HG03469 (cell line): ENCODE data around the gene BMP8B.
A peak's percentile ranks its signal among the peaks of the same experiment; 100 is the strongest.
"Not testable (repeated sequence)": the region's sequence is repeated elsewhere in the genome, so short reads cannot be mapped to it uniquely, and the experiment has no call there.

ENCODE experiments used
- ATAC-seq: cut with Tn5 transposase; IDR thresholded peaks from one replicate; pipeline ENCODE4 v1.9.1; 2021; ENCODE audit warnings: mild to moderate bottlenecking, moderate library complexity, moderate number of reproducible peaks; ENCODE audit not compliant: unreplicated experiment

The BMP8B gene, protein sequence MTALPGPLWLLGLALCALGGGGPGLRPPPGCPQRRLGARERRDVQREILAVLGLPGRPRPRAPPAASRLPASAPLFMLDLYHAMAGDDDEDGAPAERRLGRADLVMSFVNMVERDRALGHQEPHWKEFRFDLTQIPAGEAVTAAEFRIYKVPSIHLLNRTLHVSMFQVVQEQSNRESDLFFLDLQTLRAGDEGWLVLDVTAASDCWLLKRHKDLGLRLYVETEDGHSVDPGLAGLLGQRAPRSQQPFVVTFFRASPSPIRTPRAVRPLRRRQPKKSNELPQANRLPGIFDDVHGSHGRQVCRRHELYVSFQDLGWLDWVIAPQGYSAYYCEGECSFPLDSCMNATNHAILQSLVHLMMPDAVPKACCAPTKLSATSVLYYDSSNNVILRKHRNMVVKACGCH

DNA sequence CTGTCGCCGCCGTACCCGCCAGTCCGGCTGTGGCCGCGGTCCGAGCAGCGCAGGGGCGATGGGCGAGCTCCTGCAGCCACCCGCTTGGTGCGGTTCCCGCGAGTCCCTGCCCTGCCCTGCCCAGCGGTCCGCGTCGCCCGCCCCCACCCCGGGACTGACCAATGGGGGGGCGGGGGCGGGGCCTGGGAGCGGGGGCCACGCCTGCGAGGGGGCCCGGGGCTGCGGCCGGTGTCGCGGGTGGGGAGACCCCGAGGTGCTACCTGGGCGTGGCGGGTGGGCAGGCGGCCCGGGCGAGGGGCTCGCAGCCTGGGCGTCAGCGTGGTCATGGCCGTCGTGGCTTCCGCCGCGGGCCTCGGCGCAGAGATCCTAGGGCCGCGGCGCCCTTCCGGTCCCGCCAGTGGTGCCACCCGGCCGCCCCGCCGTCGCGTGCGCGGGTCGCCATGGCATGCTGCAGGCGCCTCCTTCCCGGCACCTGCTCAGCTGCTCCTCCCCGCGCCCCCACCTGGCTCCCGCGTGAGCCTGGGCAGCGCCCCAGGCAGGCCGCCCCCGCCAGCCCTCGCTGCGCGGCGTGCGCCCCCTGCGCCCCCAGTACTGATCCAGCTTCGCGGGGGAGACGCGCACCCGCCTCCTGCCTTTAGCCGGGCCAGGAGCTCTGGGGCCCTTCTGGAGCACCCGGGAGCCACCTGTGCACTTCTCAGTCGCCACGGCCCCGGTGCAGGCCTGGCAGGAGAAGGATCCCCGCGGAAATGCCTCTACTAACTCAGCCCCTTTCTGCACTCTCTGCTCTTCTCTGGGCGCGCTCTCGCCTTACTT is at the start of gene BMP8B:
Gene BMP8B, minus strand, starts transcription at position 108 of the 813 bp plus-strand sequence. CDS start 380 bp downstream, outside the sequence.
- ATAC-seq: no peak

DNA sequence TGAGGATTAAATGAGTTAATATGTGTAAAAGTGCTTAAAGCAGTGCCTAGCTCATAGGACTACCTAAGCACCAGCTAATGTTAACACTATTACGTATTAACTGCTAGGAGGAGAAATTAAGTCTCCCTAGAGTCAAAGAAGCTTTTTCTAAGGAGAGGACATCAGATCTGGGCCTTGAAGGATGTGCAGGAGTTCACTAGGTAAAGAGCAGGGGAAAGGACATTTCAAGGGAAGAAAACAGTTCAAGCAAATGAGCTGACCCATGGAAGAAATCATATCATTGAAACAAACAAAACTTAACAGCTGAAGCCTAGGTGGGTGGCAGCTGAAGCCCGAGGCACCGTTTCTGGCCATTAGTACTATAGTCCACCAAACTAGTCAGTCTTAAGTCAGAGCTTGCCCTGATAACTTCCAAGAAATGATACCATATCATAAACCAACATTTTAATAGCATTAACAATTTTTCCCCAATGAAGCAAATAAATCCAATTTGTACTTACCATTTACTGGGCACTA is 48.0 kb upstream of the BMP8B start:
- no peak for ATAC-seq

DNA sequence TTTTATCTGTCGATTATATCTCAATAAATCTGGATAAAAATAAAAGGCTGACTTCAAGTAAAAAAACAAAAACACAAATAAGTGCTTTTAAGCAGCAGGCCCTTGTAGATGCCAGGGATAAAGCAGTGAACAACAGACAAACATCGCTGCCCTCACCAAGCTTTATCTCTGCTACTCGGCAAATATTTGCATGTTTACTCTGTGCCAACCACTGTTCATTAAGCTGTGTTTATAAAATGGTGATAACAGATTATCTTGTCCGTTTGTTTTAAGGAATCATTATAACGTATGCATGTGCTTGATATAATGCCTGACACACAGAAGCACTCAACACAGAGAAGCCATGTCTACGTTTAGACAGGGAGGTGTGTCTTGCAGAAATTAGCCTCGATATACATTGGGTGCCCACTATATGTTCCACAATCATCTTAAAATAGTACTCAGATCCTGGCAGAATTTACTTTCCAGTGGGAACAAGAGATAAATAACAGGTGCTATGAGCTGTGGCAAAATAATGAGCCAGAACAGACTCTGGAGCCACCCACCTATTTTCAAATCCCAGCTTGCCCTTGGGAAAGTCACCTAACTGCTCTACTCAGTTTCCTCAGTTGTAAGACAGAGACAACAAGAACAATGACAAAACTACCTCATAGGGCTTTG is 47.4 kb upstream of the BMP8B start:
- ATAC-seq: no peak

DNA sequence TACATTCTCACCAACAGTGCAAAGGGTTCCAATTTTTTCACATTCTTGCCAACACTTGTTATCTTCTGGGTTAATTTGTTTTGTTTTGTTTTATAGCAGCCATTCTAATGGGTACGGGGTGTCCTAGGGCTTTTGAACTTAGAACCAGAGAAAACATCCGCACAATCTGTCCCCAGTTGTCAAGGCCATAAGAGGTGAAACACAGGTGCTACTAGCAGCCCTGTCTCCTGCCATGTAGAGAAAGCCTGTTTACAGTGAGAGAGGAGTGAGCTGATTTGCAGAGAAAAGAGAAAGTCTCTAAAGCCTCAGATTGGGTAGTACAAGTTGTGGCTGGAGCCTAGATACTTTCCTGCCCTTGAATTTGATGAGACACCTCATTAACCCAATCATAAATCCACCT is 46.4 kb upstream of the BMP8B start:
- ATAC-seq: no peak

DNA sequence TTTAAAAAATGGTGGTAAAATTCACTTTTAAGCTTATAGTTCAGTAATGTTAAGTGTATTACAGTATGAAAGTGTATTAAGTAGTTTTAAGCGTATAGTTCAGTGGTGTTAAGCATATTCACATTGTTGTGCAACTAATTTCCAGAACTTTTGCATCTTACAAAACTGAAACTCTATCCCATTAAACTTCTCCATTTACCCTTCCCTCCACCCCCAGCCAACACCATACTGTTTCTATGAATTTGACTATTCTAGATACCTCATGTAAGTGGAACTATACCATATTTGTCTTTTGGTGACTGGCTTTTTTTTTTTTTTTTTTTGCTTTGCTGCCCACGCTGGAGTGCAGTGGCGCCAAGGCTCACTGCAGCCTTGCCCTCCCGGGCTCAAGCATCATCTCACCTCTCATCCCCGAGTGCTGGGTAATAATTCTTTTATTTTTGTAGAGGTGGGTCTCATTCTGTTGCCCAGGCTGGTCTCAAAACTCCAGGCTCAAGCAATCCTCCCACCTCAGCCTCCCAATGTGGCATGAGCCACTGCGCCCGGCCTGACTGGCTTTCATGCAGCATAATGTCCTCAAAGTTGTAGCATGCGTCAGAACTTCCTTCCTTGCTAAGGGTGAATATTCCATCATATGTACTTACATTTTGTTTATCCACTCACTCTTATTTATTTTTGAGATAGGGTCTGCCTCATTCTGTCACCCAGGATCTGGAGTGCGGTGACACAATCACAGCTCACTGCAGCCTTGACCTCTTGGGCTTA is 45.1 kb upstream of the BMP8B start:
- no peak for ATAC-seq

DNA sequence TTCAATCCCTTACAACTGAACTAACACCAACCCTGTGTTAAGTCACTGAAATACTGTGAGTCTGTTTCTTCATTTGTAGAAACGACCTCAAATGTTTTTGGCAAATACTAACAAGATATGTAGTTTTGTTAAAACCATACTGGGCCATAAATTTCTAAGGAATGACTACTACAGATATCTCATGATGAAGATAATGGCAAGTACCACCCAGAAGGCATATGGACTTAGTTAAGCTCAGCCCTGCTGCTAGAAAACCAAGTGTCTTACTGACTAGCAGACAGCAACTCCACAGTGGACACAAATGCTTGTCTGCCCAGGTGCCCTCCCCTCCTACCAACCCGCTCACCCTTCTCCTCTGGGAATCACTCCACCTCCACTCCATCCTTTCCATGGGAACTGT is 44.5 kb upstream of the BMP8B start:
- ATAC-seq: no peak

DNA sequence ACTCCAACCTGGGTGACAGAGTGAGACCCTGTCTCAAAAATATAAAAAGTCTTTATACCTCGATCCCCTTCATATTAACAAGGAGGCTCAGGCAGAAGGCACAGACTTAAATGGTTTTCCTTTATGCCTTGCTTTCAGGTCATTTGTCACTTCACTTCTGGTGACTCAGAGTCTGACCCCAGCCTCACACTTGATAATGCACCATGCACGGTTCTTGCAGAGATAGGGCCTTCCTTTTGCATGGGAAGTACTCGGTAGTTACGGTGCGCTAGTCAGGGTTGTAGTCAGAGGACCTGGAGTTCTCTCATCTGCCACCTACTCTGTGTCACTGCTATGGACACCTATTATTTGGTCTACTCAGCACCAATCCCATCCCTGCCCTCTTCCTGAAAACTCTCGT is 43.6 kb upstream of the BMP8B start:
- no peak for ATAC-seq

DNA sequence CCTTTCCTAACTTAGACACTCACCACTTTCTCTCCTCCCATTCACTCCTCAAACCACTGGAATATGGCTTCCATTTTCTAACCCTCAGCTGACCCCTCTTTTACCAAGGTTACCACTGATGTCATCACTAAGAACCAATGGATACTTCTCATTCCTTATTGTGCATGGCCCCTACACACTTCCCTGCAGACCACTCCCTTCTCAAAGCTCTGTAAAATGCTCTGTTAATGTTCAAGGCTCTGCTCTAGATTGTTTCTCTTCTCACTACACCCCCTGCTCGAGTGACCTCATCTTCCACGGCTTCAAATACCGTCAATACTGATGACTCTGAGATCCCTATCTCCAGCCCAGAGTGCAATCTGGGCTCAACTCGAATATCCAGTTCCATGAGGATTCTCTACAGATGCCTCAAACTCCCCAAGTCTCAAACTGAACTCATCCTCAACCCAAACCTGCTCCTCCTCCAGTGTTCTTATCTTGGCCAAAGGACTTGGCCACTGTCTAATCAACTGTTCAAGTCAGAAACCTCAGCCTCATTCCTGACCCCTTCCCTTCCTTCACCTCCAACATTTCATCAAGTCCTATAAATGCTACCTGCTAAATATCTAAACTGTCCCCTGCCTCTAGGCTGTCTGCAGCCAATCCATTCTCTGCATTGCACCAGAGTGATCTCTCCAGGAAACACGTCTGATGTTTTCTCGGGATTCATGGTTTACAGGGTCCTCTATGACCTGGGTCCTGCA is 41.3 kb upstream of the BMP8B start:
- no peak for ATAC-seq

DNA sequence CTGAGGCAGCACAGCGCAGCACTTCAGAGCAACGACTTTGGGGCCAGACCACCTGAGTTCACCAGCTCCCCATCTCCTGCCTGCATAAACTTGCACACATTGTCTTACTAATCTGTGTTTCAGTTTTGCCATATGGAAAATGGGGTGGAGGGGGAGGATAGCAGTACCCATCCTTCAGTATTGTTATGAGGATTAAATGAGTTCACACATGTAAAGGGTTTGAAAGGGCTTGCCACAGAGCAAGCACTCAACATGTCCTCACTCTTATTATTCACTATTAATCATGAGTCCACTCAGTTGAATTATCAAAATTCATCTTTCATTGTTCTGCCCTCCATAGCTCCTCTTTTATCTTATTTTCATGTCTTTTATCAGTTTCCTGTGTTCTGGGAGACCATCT is 40.1 kb upstream of the BMP8B start:
- ATAC-seq: no peak

DNA sequence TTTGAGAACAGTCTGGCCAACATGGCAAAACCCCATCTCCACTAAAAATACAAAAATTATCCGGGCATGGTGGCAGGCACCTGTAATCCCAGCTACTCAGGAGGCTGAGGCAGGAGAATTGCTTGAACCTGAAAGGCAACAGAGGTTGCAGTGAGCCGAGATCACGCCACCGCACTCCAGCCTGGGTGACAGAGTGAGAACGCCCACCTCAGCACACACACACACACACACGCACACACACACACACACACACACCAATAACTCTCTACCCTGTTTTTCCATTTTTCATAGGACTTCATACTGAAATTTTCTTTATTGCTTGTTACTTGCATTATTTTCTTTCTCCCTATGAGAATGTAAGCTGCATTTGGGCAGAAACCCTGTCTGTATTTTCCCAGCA is 39.6 kb upstream of the BMP8B start:
- ATAC-seq: not testable (repeated sequence)

DNA sequence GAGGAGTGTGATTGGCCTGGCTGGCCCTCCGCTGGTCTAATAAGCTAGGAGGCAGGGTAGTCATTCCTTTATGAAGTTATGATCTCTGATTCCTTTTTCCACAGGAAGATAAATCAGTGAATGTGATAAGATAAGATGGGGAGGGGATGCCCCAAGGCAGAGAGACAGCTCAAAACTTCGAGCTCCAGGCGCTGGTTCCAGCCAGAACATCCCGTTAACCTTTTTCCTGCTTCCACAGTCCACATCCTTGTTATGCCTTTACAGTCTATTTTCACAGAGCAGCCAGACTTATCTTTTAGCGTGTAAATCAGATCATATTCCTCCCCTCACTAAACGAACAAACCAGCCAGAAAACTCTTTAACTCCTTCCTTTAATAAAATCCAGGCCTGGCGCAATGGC is 38.5 kb upstream of the BMP8B start:
- ATAC-seq: no peak

DNA sequence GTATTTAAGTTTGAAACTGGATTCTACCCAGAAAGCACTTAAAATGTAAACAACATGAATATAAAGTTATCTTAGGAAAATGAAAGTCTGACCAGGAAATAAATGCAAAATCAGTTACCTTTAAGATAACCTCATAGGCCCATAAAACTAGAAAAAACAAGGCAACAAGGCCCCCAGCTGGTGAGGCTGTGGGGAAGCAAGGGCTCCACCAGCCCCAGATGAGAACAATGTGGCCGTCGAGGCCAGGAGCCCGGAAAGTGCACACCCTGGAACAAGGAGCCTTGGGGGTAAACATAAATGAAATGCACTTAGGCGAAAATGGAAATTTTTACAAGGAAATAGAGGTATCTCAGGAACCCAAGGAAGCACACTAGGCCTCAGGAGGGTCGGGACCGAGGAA is 37.9 kb upstream of the BMP8B start:
- ATAC-seq: no peak

DNA sequence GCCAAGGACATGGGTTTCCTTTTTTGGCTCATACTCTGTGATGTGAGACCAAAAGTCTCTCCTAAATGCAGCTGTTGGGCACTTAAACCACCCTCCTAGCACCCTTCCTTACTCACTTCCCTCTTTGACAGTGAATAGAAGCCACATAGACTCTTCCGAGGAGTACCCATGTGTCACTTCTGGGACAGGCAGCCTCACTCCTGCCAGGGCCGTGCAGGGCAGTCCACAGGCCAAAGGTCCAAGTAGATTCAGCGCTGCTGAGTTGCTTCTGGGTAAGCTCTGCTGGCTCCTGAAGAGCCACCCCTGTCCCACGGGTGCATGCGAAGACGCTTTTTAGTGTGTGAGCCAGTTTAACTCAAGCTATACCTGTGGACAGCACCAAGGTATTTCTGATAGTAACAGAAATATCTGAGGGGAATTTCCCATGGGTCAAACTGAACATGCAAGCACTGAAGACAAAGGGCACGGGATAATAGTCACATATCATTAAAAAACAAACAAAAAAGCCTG is 36.8 kb upstream of the BMP8B start:
- no peak for ATAC-seq

DNA sequence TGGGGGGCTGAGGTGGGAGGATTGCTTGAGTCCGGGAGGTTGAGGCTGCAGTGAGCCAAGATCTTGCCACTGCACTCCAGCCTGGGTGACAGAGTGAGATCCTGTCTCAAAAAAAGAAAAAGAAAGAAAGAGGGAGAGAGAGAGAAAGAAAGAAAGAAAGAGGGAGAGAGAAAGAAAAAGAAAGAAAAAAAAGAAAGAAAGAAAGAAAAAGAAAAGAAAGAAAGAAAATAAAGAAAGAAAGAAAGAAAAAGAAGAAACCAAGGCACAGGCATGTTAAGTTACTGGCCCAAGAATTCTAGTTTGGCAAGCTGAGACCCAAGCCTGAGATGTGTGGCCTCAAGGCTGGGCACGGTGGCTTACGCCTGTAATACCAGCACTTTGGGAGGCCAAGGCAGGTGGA is 34.8 kb upstream of the BMP8B start:
- ATAC-seq: not testable (repeated sequence)

DNA sequence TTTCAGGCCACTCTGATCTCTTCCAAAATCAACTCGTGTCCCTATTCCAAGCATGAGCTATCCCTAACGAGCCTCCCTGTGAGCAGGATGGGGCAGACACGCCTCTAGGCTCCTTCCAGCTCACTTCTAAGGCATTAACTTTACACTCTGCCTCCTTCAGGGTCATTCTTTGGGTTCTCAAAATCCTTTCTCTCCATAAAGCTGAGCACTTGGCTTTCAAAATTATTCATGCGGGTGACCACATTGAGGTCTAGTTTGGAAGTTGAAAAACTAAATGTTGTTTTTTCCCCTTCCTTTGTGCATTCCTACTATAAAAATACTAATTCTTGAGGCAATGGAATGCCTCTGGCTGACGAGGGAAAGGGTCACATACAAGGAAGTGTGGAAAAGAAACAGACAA is 33.5 kb upstream of the BMP8B start:
- no peak for ATAC-seq

DNA sequence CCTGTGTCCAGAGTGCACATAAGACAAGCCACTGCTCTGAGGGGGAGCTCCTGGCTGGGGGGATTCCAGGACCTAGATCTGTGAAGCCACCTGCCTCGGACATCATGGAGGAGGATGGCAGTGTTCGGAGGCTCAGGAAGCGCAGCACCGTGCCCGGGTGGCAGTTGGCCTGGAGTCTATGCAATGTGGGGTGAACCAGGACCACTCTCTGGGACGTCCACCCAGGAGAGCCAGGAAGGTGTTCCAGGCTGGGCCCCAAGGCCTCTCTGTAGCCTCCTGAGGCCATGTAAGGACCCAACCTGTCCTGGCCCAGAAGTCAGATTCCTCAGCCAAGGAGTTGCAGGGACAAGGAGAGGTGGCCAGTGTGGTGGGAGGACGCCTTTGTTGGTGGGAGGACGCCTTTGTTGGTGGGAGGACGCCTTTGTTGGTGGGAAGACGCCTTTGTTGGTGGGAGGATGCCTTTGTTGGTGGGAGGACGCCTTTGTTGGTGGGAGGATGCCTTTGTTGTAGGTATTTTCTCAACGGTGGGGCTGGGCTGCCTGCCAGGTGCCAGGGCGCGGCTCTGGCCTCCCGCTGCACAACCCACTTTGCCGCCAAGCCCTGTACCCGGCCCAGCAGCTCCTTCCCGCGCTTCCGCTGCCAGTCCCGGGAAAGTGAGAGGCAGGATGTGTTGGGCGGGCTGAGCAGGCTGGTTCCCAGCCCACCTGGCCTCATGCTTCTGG is 30.6 kb upstream of the BMP8B start:
- ATAC-seq: no peak

DNA sequence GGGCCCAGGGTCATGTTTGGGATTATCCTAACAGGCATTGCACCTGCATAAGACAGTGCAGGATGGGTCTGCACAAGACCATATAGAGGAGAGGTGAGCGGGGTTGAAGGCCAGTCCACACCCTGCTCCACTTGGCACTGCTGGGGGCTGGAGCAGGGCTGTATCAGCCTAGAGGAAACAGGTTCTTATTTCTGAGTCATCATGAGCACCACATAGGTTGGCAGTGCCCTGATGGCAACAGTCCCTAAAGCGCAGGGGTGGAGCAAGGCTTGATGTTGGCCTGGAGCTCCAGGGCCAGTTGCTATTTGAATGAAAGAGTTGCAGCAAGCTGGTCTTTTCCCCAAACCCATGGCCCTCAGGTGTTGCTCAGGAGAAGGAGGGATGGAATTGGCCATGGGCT is 29.8 kb upstream of the BMP8B start:
- no peak for ATAC-seq

DNA sequence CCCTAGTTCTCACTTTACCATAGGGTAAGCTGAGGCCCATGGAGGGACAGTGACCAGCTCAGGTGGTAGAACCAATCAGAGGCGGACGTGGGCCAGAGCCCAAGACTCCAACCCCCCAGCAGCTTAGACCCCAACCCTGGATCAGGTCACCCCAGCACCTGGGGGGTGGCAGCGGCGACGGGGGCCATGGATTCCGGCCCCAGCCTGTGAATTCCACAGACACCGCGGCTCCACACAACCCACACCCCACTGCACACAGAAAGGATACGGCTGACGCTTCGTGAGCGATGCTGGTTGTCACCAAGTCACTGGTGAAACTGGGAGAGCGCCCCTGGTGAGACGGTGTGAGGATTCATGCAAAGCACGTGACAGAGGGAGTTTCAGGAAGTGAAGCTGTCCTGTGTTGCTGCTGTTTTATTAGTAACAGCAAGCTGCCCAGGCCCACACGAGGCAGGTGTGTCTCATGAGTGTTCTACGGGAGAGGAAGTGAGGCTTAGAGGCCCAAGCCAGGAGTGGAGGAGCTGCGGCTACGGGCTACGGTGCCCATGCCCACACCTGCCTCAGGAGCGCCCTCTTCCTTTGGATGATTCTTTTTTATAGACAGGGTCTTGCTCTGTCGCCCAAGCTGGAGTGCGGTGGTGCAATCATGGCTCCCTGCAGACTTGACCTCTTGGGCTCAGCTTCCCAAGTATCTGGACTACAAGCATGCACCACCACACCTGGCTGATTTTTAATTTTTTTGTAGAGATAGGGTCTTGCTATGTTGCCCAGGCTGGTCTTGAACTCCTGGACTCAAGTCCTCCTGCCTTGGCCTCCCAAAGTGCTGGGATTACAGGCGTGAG is 28.6 kb upstream of the BMP8B start:
- peak; percentile 61 for ATAC-seq
